Measurements from ENCODE around the gene ACOXL.

The ACOXL gene

DNA sequence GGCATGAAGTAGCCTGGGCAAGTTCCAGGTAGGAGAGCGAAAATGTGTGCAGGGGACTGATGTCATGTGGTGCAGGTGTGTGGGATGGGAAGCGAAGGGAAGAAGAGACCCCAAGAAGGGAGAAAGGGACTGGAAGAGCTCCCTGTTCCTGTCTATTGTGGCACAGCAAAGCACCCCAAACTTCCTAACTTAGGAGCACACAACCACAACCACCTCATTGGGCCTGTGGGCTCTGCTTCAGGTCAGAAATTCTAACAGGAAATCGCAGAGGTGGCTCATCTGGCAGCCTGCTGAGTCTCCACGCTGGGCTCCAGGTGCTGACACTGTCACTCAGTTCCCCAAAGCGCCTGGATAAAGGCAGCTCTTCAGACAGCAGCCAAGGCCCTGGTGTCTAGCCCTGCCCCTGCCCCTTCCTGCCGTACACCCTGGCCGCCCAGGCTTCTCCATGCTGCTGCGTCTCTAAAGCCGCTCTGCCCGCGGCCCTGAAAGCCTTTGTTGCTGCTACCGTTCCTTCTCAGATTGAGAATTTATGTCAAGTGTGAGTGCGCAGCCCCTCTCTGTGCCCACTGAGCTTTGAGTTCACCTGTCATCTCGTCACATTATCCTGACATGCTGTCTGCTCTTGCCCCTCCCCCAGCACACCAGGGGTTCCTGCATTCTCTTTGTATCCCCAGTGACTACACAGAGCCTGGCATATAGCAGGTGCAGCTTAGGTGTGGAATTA lies 248.1 kb downstream of the ACOXL start:
- no peak for DNase-seq

GRCh38 chr2:110983133-110983532 lies 250.8 kb downstream of the ACOXL start:
- DNase-seq, result no peak

- DNase-seq, result no peak
These were observed 252.5 kb downstream of the ACOXL start for GRCh38 chr2:110984694-110985490.

- no peak for DNase-seq
These were observed 258.1 kb downstream of the ACOXL start for GRCh38 chr2:110990440-110990839.

- DNase-seq, result no peak
These were observed 259.5 kb downstream of the ACOXL start for GRCh38 chr2:110991911-110992310.

DNA sequence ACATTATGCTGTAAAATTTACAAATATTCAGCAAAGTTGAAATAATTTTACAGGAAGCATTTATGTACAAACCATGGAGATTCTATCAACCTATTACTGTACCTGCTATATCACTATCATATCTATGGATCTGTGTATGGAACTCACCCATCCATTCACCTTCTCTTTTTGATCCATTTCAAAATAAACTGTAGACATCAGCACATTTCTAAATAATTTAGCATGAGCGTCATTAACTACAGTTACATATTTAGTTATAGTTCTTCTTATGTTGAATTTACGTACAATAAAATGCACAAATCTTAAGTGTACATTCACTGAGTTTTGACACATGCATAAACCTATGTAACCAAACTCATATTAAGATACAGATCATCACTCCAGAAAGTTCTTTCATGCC lies 260.5 kb downstream of the ACOXL start:
- no peak for DNase-seq

DNA sequence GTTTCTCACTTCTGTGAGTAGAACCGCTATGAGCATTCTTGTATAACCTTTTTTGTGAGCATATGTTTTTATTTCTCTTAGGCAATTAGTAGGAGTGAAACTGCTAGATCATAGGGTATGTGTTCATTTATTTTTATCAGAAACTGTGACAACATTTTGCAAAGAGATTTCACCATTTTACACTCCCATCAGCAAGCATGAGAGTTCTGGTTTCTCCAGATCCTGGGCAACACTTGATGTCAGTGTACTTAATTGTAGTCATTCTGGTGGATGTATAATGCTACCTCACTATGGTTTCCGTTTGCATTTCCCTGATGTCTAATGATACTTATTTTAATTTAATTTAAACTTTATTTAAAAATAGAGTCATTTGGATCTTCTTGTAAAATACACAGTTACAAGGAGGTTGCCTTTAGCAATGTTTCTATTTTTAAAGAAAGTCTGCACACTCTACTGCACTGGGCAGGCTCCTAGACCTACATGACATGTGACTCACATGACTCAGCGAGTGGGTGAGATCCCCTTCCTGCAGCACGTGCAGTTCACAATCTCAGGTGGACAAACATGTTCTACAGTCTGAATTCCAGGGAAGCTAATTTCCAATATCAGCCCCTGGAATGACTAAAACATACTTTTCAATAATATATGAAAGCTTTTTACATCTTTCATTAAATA lies 261.3 kb downstream of the ACOXL start:
- no peak for DNase-seq

DNA sequence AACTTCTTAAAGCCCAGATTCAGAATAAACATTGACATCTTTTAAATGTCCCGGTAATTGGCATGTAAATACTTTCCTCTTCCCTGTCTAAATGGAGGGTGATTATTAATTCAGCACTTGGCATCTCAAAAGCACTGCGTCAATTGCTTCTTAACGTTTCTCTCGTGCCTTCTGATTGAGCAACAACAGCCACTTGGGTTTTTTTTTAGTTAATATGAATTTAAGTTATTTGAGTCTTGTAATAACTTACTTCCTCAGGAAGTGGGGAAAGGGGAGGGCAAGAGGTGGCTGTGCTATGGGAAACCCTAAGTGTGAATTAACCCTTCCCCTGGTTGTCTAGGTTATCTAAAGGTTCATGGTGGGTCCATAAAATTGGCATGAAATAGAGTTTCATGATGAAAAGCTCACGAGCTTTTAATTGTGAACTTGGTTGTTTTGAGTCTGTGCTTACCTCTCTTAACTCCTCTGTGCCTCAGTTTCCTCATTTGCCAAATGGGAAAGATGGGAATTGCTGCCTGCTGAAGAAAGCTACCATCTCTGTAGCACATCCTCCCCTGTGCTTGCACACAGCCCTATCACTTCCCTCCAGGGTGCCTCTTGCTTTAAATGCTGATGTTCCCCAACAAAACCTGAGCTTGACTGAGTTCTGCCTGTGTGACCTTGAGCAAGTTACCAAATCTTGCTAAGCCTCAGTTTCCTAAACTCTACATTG lies 262.0 kb downstream of the ACOXL start:
- no peak for DNase-seq

DNA sequence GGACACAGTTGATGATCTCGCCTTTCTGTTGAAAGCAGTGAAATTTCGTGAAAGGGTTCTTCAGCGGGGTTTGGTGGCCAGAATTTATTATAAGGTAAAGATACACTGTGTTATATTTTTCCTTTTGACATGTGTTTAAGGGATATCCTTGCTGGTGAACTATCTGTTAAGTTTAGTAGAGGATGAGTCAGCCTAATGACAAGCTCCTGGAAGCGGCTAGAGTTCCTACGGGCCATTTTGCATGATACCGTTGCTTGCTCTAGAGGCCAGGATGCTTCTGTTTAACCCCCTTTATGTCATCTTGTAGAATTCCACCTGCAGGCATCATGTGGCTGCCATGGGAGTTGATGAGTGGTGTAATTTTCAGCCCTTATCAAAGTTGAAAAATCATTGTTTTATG lies 263.5 kb downstream of the ACOXL start:
- DNase-seq, result no peak

GRCh38 chr2:110997331-110998045 lies 265.1 kb downstream of the ACOXL start:
- DNase-seq, result no peak

DNA sequence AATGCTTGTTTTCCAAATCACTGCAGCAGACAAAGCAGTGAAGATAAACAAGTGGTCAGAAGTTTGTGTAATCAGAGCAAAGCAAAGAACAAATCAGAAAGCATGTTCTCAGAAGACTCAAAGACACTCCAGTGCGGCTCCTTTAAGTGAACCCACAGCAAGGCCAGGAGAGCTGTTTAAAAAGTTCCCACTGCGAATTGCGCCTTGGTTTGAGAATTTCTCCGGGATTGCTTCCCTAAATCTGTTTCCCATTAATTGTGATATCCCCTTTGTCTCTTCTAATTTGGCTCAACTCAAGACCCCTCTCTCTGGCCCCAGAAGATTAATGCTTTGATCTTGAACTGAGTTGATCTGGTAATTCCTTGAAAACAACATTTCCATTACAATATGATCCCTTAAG lies 265.9 kb downstream of the ACOXL start:
- no peak for DNase-seq

DNA sequence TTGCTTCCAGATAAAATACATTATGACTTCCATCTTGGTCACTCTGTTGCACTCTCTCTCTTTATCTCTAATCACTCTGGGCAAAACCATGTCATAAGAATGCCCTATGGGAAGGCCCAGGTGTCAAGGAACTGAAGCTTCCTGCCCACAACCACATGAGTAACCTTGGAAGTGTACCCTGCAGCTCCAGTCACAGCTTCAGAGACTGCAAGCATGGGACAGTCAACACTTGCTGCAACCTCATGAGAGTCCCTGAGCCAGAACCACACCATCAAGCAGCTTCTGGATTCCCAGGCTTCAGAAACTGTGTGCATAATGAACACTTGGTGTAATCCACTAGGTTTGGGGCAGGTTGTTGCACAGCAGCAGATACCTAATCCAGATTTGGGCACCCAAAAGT lies 267.3 kb downstream of the ACOXL start:
- no peak for DNase-seq

DNA sequence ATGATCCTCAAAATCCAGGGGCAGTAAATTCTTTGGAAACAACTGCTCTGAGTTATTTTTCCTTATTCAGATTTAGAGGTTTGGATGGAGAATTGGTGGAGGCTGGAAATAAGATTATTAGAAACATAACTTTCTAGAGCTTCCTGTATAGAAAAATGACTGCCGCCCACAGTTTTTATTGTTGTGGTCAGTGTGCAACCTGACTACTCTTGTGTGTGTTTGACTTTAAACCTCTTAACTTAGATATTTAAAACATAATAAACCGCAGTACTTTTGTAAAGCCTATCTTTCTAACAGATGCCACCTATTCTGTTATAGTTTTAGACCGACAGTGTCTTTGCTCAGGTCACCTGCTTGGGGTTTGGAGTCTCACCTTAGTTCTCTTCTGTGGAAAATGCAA lies 272.9 kb downstream of the ACOXL start:
- DNase-seq, result no peak

GRCh38 chr2:111005821-111006220 lies 273.4 kb downstream of the ACOXL start:
- no peak for DNase-seq

- DNase-seq, result no peak
These were observed 275.6 kb downstream of the ACOXL start for GRCh38 chr2:111007757-111008688.

DNA sequence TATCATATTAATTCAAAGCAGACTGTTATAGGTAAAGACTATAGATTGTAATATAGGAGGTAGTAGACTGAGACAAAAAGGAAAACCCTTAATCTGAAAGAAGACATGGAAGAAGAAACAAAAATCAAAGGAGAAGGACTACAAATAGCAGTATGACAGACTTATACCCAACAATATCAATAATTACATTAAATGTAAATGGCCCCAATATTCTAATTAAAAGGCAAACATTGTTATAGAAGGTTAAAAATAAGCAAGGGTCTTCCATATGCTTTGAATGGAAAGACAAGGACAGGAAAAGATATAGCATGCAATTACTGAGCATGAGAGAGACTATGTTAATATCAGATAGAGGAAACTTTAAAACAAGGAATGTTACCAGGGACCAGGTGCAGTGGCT lies 278.8 kb downstream of the ACOXL start:
- DNase-seq, result no peak

DNA sequence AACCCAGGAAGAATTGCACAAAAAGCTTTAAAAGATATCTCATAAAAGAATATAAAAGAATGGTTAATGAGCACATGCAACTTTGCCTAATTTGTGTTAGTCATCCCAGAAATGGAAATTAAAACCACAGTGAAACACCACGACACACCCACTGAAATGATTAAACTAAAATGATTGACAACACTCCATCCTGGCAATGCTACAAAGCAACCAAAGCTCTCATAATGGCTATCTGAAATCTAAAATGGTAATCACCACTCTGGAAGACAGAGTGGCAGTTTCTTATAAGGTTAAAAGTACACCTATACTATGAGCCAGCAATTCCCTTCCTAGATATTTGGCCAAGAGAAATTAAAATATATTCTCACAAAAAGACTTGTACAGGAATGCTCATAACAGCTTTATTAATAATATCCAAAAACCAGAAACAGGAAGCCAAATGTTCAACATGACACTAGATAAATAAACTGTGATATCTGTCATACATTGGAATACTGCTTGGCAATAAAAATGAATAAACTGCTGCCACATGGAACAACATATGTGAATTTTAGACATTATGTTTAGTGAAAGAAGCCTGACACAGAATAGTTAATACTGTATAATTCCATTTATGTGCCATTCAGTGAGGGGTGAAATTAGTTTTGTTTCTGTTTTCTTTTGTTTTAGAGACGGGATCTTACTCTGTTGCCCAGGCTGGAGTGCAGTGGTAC lies 283.1 kb downstream of the ACOXL start:
- no peak for DNase-seq

DNA sequence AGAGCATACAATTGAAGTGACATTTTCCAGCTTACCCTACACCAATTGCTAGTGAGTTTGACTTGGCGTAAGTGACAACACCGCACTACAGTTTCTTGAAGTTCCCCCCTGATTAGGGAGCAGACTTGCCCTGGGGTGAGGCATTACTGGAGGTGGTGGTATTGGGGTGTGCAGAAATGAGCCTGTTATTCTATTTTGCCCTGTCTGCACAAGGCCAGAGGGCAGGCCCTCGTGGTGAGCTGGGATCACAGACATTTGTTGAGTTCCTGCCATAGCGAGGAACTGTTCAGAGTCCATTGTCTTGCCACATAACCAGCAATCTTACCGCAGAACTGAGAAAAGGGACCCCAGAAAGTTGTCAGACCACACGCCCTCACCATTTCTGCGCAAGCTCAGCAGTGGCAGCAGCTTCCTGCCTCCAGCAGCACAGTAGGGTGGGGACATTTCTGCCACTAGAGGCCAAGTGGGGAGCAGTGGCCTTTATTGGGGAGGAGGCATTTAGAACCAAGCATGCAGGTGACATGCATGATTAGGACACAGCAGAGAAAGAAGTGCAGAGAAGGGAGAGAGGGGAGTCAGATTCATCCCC lies 284.8 kb downstream of the ACOXL start:
- DNase-seq, result no peak

DNA sequence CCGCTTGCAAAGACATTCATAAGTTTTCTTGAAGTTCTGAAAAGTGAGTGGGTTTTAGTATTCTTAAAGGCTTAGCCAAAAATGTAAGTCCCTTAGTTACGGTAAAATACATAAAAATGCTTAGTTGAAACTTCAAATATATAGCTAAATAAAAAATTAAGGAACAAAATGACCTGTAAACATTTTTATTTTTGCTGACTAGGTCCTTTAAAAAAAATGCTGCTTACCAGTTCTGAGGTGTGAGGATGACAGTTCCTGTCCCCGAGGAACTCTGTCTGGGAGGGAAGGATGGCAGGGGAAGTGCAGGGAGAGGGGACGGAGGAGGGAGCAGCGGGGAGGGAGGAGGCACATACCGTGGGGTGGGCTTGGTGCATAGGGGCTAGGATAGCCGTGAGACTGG lies 285.5 kb downstream of the ACOXL start:
- DNase-seq, result no peak

DNA sequence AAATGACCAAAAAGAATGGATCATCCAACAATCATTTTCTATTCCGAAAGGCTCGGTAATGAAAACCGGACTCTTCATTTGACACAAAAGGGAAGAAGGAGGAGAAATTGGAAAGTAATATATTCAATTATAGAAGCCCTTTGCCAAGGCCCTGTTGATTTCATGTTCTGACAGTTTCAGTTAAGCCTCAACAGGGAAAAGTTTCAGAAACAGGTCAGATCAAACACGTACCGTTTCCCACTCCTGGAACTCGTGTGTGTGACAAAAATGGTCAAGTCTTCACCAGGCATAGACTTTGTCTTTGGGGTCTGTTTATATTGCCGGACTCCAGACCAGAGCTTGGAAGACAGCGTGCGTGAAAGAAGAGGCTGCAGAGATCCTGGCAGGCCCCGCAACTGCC lies 287.0 kb downstream of the ACOXL start:
- DNase-seq, result no peak

Measured in activated CD4-positive, alpha-beta T cell treated with anti-CD3 and anti-CD28 coated beads, Interleukin-10, Interleukin-2, amounts not matched to agents 100 ng/mL and 50 ng/mL, durations not matched to agents 16 hours and 8 hours (primary cell).